Keratinocyte (primary cell): ENCODE measurements around the gene MX1. TPM values are rescaled to one million over a fixed set of nuclear protein-coding genes. Genes with fewer than 3 reads are reported as not detected.

Experiments
- DNase-seq: peaks from one replicate; pipeline ENCODE4 v3.0.0-alpha.2; 2011; ENCODE audit warnings: low read depth, missing footprints, low spot score
- FAIRE-seq: peaks from 2 replicates; lab custom pipeline; 2011; peaks lifted over from hg19 to GRCh38; lab: Jason Lieb, UNC
- H2AFZ ChIP-seq: 2 replicates; pipeline ENCODE4 v1.6.0; 2012; ENCODE audit warnings: low read length, control low read depth, inconsistent platforms; ENCODE audit not compliant: control insufficient read depth
- H3K27ac ChIP-seq: 2 replicates; pipeline ENCODE4 v1.5.1; 2011; ENCODE audit warnings: low read length; ENCODE audit not compliant: control insufficient read depth, insufficient read depth
- H3K27me3 ChIP-seq: 3 replicates; pipeline ENCODE4 v1.6.0; 2011; ENCODE audit warnings: low read length; ENCODE audit not compliant: control insufficient read depth, insufficient read depth; ENCODE audit errors: extremely low read depth
- H3K36me3 ChIP-seq, 2 experiments: 2 replicates in 1 of 2; 3 replicates in 1 of 2; pipeline ENCODE4 v1.5.1; 2011; ENCODE audit warnings: low read length in 2 of 2, mild to moderate bottlenecking in 1 of 2; ENCODE audit not compliant: control insufficient read depth in 2 of 2, insufficient read depth in 2 of 2; ENCODE audit errors: extremely low read depth in 1 of 2
- H3K4me1 ChIP-seq: 3 replicates; pipeline ENCODE4 v1.5.1; 2011; ENCODE audit warnings: low read length; ENCODE audit not compliant: control insufficient read depth, insufficient read depth; ENCODE audit errors: extremely low read depth
- H3K4me2 ChIP-seq: 3 replicates; pipeline ENCODE4 v1.6.0; 2011; ENCODE audit warnings: low read depth, low read length; ENCODE audit not compliant: control insufficient read depth, insufficient read depth; ENCODE audit errors: extremely low read depth
- H3K4me3 ChIP-seq, 3 experiments: fragments of 200-600 bp in 1 of 3; sonication (generic) in 1 of 3; 2 replicates in 2 of 3; 3 replicates in 1 of 3; pipeline ENCODE4 v1.5.1; 2011 to 2016; ENCODE audit warnings: low read length in 3 of 3, mild to moderate bottlenecking in 3 of 3, control low read depth in 2 of 3, inconsistent platforms in 1 of 3, low read depth in 1 of 3, mixed read lengths in 1 of 3, mixed run types in 1 of 3, moderate library complexity in 1 of 3; ENCODE audit not compliant: control insufficient read depth in 2 of 3, insufficient read depth in 2 of 3; ENCODE audit errors: extremely low read depth in 1 of 3
- H3K79me2 ChIP-seq: 2 replicates; pipeline ENCODE4 v1.6.0; 2012; ENCODE audit warnings: low read length; ENCODE audit not compliant: control insufficient read depth, insufficient read depth
- H3K9ac ChIP-seq: 3 replicates; pipeline ENCODE4 v1.6.0; 2011; ENCODE audit warnings: low read length; ENCODE audit not compliant: control insufficient read depth, insufficient read depth; ENCODE audit errors: extremely low read depth
- H3K9me1 ChIP-seq: 3 replicates; pipeline ENCODE4 v1.6.0; 2011; ENCODE audit warnings: low read length; ENCODE audit not compliant: control insufficient read depth, insufficient read depth; ENCODE audit errors: extremely low read depth
- H3K9me3 ChIP-seq: 2 replicates; pipeline ENCODE4 v1.5.1; 2012; ENCODE audit warnings: low read depth, low read length; ENCODE audit not compliant: control insufficient read depth
- H4K20me1 ChIP-seq: 3 replicates; pipeline ENCODE4 v1.6.0; 2011; ENCODE audit warnings: low read length; ENCODE audit not compliant: control insufficient read depth, insufficient read depth; ENCODE audit errors: extremely low read depth
- EZH2 ChIP-seq: IDR thresholded peaks from one replicate; pipeline ENCODE4 v1.6.1; 2012; ENCODE audit warnings: inconsistent platforms, mild to moderate bottlenecking, low read length, moderate library complexity
- dilution Hi-C: fragments of 300-500 bp; cut with MboI; formaldehyde crosslinking; loops from one replicate; pipeline ENCODE4 v1.7.0; 2020; ENCODE audit warnings: low sequenced_read_pairs; ENCODE audit not compliant: extremely low pct_ligation_motif_present
- polyA plus RNA-seq, 5 experiments: library from polyadenylated mRNA; depleted of rRNA in 3 of 5; stranded (reverse) in 3 of 5; stranded (forward) in 1 of 5; unstranded in 1 of 5; fragments of >200 nt; gene quantifications; 1 replicate in 1 of 5; 2 replicates in 3 of 5; 3 replicates in 1 of 5; pipeline versions ENCODE4 v1.2.1 to v1.2.3, GENCODE V29; 2011 to 2012; ENCODE audit warnings: missing spikeins in 2 of 5, low read depth in 1 of 5, low replicate concordance in 1 of 5
- TF ChIP-seq, protein P1 (sequence below), 3 experiments: IDR thresholded peaks in 1 of 3; conservative IDR thresholded peaks in 1 of 3; optimal IDR thresholded peaks in 1 of 3; 2 replicates in 2 of 3; 3 replicates in 1 of 3; pipeline versions ENCODE3 to v1.5.1; 2011; ENCODE audit warnings: low read length in 3 of 3, mild to moderate bottlenecking in 3 of 3, moderate library complexity in 2 of 3, control low read depth in 1 of 3, inconsistent platforms in 1 of 3; ENCODE audit not compliant: insufficient read depth in 2 of 3; ENCODE audit errors: extremely low read depth in 1 of 3

The MX1 gene
- polyA plus RNA-seq, 1 donor (not counting 4 experiments of a cell fraction or from before 2014, with no cell fraction given): 151 TPM

DNA sequence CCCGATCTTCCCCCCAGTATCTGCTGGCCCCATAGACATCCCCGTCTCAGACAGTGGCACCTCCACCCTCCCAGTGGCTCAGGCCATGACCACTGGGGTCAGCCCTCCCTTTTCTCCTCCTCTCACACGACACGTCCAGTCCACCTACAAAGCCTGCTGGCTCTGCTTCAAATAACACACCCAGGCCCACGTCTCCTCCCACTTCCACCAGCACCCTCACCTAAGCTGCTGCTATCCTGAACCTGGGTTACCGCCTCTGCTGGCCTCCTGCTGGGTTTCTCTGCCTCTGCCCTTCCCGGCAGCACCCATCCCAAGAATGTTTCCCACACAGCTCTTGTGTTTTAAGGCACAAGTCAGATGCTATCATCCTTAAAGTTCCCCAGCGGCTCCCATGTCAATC is 38.2 kb upstream of the MX1 start:
- H3K27ac ChIP-seq: no peak overlapping the region
- no peaks in the 10 kb centered on the region for H3K4me1 ChIP-seq
- no peaks in the 10 kb centered on the region for H3K9me1 ChIP-seq
- H4K20me1 ChIP-seq: no peaks in the 10 kb centered on the region
- H3K9me3 ChIP-seq: no peaks in the 10 kb centered on the region
- no peak for TF ChIP-seq EZH2
- TF ChIP-seq, protein P1, sequence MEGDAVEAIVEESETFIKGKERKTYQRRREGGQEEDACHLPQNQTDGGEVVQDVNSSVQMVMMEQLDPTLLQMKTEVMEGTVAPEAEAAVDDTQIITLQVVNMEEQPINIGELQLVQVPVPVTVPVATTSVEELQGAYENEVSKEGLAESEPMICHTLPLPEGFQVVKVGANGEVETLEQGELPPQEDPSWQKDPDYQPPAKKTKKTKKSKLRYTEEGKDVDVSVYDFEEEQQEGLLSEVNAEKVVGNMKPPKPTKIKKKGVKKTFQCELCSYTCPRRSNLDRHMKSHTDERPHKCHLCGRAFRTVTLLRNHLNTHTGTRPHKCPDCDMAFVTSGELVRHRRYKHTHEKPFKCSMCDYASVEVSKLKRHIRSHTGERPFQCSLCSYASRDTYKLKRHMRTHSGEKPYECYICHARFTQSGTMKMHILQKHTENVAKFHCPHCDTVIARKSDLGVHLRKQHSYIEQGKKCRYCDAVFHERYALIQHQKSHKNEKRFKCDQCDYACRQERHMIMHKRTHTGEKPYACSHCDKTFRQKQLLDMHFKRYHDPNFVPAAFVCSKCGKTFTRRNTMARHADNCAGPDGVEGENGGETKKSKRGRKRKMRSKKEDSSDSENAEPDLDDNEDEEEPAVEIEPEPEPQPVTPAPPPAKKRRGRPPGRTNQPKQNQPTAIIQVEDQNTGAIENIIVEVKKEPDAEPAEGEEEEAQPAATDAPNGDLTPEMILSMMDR (optimal IDR thresholded peaks at IDR 0.05 in 1 of 3, IDR thresholded peaks at IDR 0.05 in 1 of 3, conservative IDR thresholded peaks at IDR 0.05 in 1 of 3; ENCODE audit: extremely low read depth in 1 of 3, insufficient read depth in 2 of 3, low read length in 3 of 3): no peak
- H3K9ac ChIP-seq: no peak overlapping the region
- FAIRE-seq: no peak
- no peak for DNase-seq
- no peaks in the 10 kb centered on the region for H3K36me3 ChIP-seq
- dilution Hi-C loops: no loop called here
- no peak overlapping the region for H2AFZ ChIP-seq
- H3K4me3 ChIP-seq: no peak overlapping the region
- H3K79me2 ChIP-seq: no peaks in the 10 kb centered on the region
- no peak overlapping the region for H3K4me2 ChIP-seq
- peaks cover 4% of the 10 kb centered on the region for H3K27me3 ChIP-seq

DNA sequence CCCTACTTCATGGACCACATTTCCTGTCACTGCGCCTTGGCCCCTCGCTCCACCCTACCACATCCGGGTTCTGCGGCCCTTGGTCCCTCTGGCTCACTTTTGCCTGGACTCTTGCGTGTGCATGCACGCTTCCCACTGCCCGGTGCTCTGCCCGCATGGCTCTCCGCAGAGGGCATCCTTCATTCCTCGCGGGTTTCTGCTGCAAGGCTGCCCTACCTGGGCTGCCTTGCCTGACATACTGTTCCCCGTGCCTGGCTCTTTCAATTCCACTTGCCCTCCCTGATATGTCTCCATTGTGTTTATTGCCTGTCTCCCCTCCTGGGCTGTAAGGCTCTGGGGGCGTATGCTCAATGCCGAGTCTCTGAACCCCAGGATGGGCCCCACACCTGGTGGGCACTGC is 37.8 kb upstream of the MX1 start:
- H3K36me3 ChIP-seq: no peaks in the 10 kb centered on the region
- H3K27ac ChIP-seq: no peak overlapping the region
- H3K27me3 ChIP-seq: peaks cover 4% of the 10 kb centered on the region
- dilution Hi-C loops: no loop called here
- H3K9me1 ChIP-seq: no peaks in the 10 kb centered on the region
- DNase-seq: no peak
- H2AFZ ChIP-seq: no peak overlapping the region
- no peaks in the 10 kb centered on the region for H3K79me2 ChIP-seq
- no peak for FAIRE-seq
- H3K4me1 ChIP-seq: no peaks in the 10 kb centered on the region
- TF ChIP-seq, protein P1 (optimal IDR thresholded peaks at IDR 0.05 in 1 of 3, IDR thresholded peaks at IDR 0.05 in 1 of 3, conservative IDR thresholded peaks at IDR 0.05 in 1 of 3; ENCODE audit: extremely low read depth in 1 of 3, insufficient read depth in 2 of 3, low read length in 3 of 3): no peak
- TF ChIP-seq EZH2: no peak
- no peak overlapping the region for H3K4me3 ChIP-seq
- H3K9me3 ChIP-seq: no peaks in the 10 kb centered on the region
- H3K9ac ChIP-seq: no peak overlapping the region
- no peaks in the 10 kb centered on the region for H4K20me1 ChIP-seq
- H3K4me2 ChIP-seq: no peak overlapping the region
